ENCODE measurements around the gene WRAP73.

WRAP73 gene

DNA sequence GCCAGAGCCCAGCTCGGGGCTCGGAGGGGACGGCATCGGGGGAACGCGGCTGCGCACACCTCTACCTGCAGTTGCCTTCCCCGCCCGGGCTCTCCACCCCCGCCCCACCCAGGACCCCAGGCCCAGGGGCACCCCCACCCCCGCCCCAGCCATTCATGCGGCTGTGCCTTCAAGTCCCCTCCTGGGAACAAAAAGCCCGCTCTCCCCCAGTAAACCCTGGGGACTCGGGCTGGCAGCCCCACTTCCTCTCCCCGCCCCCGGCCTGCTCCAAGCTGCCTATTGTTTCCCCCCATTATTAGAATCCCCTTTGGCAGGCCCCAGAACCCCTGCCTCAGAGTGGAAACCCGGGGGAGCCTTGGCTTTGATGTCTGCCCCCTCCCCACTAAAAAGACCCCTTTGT is 56.6 kb downstream of the WRAP73 start:
- Histone ChIP-seq H3K4me1 (peaks cover 0 to 9% (median 3%) of the 10 kb centered on the region in 4 donors), H3K36me3 (no peaks in the 10 kb centered on the region), H3K9me3 (no peaks in the 10 kb centered on the region), H3K27me3 (peaks cover 0 to 6% of the 10 kb centered on the region in 2 donors), H3K4me3 (no peak overlapping the region), H3K27ac (no peak overlapping the region)
- intact Hi-C loops (cut with DNase I; ENCODE audit: low total_unique reads): no loop called here
- no peak for TF ChIP-seq CTCF (IDR thresholded peaks at IDR 0.05)
- DNase-seq: no peak

DNA sequence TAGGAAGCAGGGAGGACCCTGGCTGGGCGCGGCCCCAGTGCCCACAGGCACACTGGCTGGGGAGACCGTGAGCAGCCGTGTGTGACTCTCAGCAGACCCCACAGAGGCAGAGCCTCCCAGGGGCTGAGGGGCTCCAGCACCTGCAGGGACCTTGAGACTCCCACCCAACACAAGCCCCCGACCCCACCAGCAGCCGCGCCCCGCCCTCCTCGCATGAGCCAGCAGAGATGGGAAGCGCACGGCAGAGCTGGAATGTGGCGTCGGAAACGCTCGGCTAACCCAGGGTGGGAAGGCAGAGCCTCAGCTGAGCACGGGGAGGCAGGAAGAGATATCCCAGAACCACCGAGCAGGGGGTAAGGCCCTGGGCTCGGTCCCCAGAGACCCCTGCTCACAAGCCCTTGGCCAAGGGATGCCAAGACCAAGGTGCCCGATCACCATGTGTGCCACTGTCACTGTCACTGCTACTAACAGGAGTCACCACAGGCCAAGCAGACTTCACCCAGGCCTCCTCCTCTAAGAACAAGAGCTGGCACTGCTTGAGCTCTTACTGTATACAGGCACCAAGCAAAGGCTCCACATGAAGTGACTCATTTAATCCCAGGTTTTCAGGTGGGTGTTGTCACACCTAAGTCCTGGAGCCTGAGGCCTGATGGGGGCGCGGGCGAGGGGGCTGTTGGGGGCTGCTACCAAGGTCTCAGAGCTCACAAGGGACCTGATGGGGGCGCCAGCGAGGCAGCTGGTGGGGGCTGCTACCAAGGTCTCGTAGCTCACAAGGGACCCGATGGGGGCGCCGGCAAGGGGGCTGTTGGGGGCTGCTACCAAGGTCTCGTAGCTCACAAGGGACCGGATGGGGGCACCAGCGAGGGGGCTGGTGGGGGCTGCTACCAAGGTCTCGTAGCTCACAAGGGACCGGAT is 58.7 kb downstream of the WRAP73 start:
- Histone ChIP-seq H3K4me1 (no peaks in the 10 kb centered on the region), H3K27me3 (peaks cover 0 to 6% of the 10 kb centered on the region in 2 donors), H3K36me3 (no peaks in the 10 kb centered on the region), H3K4me3 (no peak overlapping the region), H3K27ac (no peak overlapping the region), H3K9me3 (no peaks in the 10 kb centered on the region)
- TF ChIP-seq CTCF (IDR thresholded peaks at IDR 0.05): no peak
- intact Hi-C loops (cut with DNase I; ENCODE audit: low total_unique reads): no loop called here
- DNase-seq: no peak

DNA sequence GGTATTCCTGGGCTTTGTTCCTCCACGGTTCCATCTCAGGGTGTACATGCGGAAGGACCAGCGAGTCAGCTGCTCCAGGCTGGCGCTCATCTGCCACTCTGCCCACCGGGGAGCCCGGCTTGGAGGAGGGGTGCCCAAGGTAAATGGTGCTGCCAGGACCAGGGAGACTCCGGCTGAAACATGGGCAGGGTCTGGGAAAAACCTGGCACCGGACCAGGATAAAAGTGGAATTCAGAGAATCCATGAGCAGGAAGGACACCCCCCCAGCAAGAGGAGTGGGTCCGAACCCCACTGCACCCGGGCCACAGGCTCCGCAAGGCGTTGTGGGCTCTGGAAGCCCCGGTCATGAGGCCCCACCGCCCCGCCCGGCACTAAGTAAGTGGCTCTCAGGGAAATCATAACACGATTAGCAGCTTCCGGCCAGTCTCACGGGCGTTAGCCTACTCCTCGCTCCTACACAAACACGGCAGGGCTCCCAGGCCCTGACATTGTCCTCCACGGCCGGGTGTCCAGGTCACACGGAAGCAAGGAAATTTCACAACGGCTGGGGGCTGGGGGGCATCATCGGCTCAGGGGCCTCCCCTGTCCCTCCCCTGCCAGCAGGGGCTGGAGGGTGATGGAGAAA is 59.7 kb downstream of the WRAP73 start:
- no peaks in the 10 kb centered on the region for H3K9me3 ChIP-seq
- H3K36me3 ChIP-seq: no peaks in the 10 kb centered on the region
- no peak overlapping the region for H3K4me3 ChIP-seq
- H3K4me1 ChIP-seq: no peaks in the 10 kb centered on the region
- intact Hi-C loops (cut with DNase I; ENCODE audit: low total_unique reads): no loop called here
- H3K27ac ChIP-seq: no peak overlapping the region
- DNase-seq: no peak
- no peak for TF ChIP-seq CTCF (IDR thresholded peaks at IDR 0.05)
- H3K27me3 ChIP-seq: peaks cover 0 to 6% of the 10 kb centered on the region in 2 donors

GRCh38 chr1:3588395-3588794 is 61.5 kb downstream of the WRAP73 start:
- no peak for TF ChIP-seq CTCF (IDR thresholded peaks at IDR 0.05)
- intact Hi-C loops (cut with DNase I; ENCODE audit: low total_unique reads): no loop called here

DNA sequence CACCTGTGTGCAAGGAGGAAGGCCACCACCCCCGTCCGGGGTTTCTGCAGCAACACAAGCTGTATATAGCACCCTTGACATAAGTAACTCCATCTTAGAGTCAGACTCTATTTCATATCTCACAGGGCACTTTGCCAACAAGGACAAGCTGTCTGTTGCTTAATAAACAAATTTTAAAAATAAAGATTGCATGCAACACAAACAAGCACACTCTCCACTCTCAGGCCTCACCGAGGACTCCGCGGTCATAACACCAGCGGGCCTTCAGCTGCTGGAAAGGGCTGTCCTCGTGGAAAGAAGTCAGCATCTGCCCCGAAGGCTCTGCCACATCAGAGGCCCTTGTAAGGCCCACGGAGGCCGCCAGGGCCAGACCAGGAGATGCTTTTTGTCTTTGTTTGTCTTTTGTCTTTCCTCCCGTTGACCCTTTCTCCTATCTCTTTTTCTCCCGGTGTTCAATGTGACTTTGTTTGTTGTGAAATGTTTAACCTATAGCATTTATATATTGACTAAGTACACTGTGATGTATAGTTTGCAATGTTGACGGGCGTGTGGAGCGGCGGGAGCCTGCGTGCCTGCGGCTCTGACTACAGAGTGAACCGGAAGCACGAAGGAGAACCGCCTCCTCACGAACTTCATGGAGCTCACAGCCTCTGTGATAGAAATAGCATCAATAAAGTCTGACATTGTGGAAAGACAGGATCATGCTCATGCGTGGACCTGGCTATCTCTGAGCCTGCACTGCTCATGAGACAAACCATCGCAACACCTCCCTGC is 62.7 kb downstream of the WRAP73 start:
- H3K36me3 ChIP-seq: no peaks in the 10 kb centered on the region
- TF ChIP-seq CTCF (IDR thresholded peaks at IDR 0.05): no peak
- DNase-seq: no peak
- H3K9me3 ChIP-seq: no peaks in the 10 kb centered on the region
- no peaks in the 10 kb centered on the region for H3K4me1 ChIP-seq
- no peak overlapping the region for H3K27ac ChIP-seq
- peaks cover 0 to 5% of the 10 kb centered on the region in 2 donors for H3K27me3 ChIP-seq
- H3K4me3 ChIP-seq: no peak overlapping the region
- intact Hi-C loops (cut with DNase I; ENCODE audit: low total_unique reads): no loop called here

More at GRCh38 chr1:3588395-3588794, 61.5 kb downstream of the WRAP73 start:
- H3K36me3 ChIP-seq: no peaks in the 10 kb centered on the region
- no peaks in the 10 kb centered on the region for H3K9me3 ChIP-seq
- H3K4me1 ChIP-seq: no peaks in the 10 kb centered on the region
- H3K27me3 ChIP-seq: peaks cover 0 to 6% of the 10 kb centered on the region in 2 donors
- no peak overlapping the region for H3K4me3 ChIP-seq
- no peak overlapping the region for H3K27ac ChIP-seq
- no peak for DNase-seq
